Osteocyte (in vitro differentiated cells): Measurements from ENCODE around the gene MYZAP. TPM values are rescaled to one million over a fixed set of nuclear protein-coding genes. Genes with fewer than 3 reads are reported as not detected.

Experiments
- DNase-seq: peaks from one replicate; pipeline ENCODE4 v3.0.0; 2021; ENCODE audit warnings: mixed read lengths; ENCODE audit not compliant: unreplicated experiment; ENCODE audit errors: extremely low spot score
- H3K27ac Mint-ChIP-seq: one replicate; pipeline ENCODE4 v1.8.0; 2021; ENCODE audit warnings: mild to moderate bottlenecking, mixed read lengths; ENCODE audit not compliant: unreplicated experiment
- H3K27me3 Mint-ChIP-seq: one replicate; pipeline ENCODE4 v1.8.0; 2021; ENCODE audit warnings: mixed read lengths; ENCODE audit not compliant: unreplicated experiment
- H3K36me3 Mint-ChIP-seq: one replicate; pipeline ENCODE4 v1.8.0; 2021; ENCODE audit warnings: mixed read lengths; ENCODE audit not compliant: unreplicated experiment
- H3K4me1 Mint-ChIP-seq: one replicate; pipeline ENCODE4 v1.8.0; 2021; ENCODE audit warnings: mixed read lengths; ENCODE audit not compliant: unreplicated experiment
- H3K4me3 Mint-ChIP-seq: one replicate; pipeline ENCODE4 v1.8.0; 2021; ENCODE audit warnings: mild to moderate bottlenecking, moderate library complexity, mixed read lengths; ENCODE audit not compliant: unreplicated experiment
- H3K9me3 Mint-ChIP-seq: one replicate; pipeline ENCODE4 v1.8.0; 2021; ENCODE audit warnings: mixed read lengths; ENCODE audit not compliant: unreplicated experiment
- total RNA-seq: library from RNA; stranded (reverse); gene quantifications from 2 replicates; pipeline ENCODE4 v1.2.1, GENCODE V29; 2021
- TF ChIP-seq, protein P1 (sequence below): fragments of 200-600 bp; sonication (generic); IDR thresholded peaks from 2 replicates; pipeline ENCODE4 v1.5.0; 2021; ENCODE audit warnings: antibody characterized with exemption, mild to moderate bottlenecking, moderate library complexity

Gene MYZAP
- total RNA-seq, 1 donor from 2014 or later = 1.4 TPM

DNA sequence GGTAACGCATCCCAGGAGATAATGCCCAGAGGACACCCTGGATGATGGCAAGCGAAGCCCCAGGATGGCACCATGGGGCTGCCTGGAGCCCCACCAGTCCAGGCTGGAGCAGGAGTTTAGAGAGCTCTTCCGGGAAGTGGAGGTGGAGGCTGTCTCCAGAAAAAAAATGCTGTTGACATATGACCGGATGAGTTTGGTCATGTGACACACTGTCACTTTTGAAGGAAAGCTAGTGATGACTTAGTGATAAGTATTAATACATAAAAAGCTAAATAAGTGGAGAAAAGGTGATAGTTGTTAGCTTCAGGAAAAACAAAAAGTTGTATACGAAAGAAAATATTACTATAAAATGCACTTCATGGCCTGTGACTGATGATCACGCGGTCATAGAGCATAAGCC lies 20.0 kb upstream of the MYZAP start:
- Mint-ChIP-seq H3K27ac (no peak overlapping the region), H3K27me3 (peaks cover 32% of the 10 kb centered on the region), H3K4me3 (no peak overlapping the region), H3K9me3 (no peaks in the 10 kb centered on the region), H3K36me3 (no peaks in the 10 kb centered on the region), H3K4me1 (peaks cover 3% of the 10 kb centered on the region)
- DNase-seq = no peak
- TF ChIP-seq, protein P1, sequence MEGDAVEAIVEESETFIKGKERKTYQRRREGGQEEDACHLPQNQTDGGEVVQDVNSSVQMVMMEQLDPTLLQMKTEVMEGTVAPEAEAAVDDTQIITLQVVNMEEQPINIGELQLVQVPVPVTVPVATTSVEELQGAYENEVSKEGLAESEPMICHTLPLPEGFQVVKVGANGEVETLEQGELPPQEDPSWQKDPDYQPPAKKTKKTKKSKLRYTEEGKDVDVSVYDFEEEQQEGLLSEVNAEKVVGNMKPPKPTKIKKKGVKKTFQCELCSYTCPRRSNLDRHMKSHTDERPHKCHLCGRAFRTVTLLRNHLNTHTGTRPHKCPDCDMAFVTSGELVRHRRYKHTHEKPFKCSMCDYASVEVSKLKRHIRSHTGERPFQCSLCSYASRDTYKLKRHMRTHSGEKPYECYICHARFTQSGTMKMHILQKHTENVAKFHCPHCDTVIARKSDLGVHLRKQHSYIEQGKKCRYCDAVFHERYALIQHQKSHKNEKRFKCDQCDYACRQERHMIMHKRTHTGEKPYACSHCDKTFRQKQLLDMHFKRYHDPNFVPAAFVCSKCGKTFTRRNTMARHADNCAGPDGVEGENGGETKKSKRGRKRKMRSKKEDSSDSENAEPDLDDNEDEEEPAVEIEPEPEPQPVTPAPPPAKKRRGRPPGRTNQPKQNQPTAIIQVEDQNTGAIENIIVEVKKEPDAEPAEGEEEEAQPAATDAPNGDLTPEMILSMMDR = no peak

DNA sequence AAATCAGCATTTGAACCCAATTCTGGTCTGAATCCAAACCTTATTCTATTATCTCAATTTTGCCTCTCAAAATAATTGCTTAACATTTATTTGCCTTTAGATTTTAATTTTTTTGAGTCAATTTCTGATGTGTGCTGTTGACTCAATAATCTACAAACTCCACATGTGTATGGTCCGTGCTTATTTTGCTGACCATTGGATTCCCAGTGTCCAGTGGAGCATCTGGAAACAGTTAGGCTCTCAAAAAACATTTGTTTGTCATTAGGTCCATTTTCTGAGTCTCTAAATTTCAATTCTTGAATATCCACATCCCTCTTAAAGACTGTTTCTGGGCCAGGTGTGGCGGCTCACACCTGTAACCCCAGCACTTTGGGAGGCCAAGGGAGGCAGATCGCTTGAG lies 19.2 kb upstream of the MYZAP start:
- Mint-ChIP-seq H3K27me3 (peaks cover 39% of the 10 kb centered on the region), H3K36me3 (no peaks in the 10 kb centered on the region), H3K4me1 (peaks cover 3% of the 10 kb centered on the region), H3K27ac (no peak overlapping the region), H3K9me3 (no peaks in the 10 kb centered on the region), H3K4me3 (no peak overlapping the region)
- TF ChIP-seq, protein P1 = no peak
- DNase-seq = no peak

DNA sequence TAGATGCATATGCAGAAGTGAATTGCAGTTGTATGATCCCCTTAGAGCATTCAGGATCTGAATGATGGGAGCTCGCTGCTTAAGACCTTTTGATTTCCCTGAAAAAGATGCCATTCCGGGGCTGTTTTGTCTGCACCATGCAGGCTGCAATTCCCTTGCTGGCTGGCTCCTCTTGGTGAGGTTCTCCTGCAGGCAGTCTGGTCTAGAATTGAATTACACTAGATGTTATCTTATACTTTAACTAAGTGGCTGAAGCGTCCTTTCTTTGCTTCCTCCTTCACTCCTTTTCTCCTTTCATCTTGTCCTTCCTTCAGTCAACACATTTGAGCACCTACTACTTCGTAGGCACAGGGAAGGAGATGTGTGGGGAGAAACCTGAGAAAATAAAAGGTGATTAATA lies 18.6 kb upstream of the MYZAP start:
- Mint-ChIP-seq H3K27ac (no peak overlapping the region), H3K36me3 (no peaks in the 10 kb centered on the region), H3K9me3 (no peaks in the 10 kb centered on the region), H3K4me3 (no peak overlapping the region), H3K4me1 (peaks cover 3% of the 10 kb centered on the region), H3K27me3 (peaks cover 44% of the 10 kb centered on the region)
- TF ChIP-seq, protein P1 = no peak
- no peak for DNase-seq

DNA sequence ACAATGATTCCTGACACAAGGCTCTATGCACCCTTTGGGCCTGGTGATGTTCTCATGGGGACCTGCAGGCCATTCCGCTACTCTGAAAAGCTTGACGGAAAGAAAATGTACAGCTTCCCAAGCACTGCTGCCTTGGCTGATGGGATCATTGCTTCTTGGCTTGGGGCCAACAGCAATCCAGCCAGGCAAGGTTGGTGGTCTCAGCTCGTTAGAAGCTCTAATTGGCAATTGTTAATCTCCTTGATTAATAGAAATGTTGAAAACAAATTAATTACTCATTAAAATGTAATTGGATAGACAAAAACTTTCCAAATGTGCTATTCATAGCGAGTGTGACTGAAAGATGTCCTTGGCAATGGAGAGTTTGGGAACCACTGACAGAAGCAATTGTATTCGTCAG lies 16.3 kb upstream of the MYZAP start:
- no peak for DNase-seq
- Mint-ChIP-seq H3K27me3 (peaks cover 51% of the 10 kb centered on the region), H3K4me1 (peaks cover 3% of the 10 kb centered on the region), H3K4me3 (no peak overlapping the region), H3K9me3 (no peaks in the 10 kb centered on the region), H3K36me3 (no peaks in the 10 kb centered on the region), H3K27ac (no peak overlapping the region)
- TF ChIP-seq, protein P1 = no peak

DNA sequence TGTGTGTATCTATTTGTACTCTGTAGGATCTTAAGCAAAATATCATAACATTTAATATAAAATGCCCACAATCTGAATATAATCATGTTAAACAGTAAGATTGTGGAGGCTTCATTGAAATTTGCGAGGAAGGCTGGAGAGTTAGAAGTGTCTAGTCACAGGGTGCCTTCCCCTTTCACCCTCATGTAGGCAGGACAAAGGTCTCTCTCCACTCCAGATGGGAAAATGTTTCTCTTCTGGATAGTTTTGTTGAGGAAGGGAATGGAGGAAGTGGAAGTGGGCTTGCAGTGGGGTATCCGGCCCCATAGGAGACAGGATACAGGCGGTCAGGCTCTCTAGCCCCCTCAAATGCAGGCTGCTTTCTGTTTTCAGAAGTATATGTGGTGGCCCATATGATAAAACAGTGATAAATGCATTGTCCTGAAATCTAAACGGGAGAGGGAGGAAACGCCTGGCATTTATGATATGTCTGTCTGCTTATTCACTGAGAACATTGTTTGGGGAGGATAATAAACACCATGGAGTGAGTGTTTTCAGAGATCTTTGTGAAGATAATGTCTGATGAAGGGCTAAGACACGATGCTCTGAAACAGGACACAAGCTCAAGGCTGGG lies 13.3 kb upstream of the MYZAP start:
- H3K4me1 Mint-ChIP-seq = no peaks in the 10 kb centered on the region
- H3K27ac Mint-ChIP-seq = no peak overlapping the region
- H3K9me3 Mint-ChIP-seq = peaks cover 8% of the 10 kb centered on the region
- peaks cover 54% of the 10 kb centered on the region for H3K27me3 Mint-ChIP-seq
- H3K36me3 Mint-ChIP-seq = no peaks in the 10 kb centered on the region
- no peak for DNase-seq
- TF ChIP-seq, protein P1 = no peak
- H3K4me3 Mint-ChIP-seq = no peak overlapping the region
